HL-60/S4 treated with phorbol 12-myristate 13-acetate at 8.2 ng/mL for 4 days and 3 days (cell line): Measurements from ENCODE around the gene ARHGAP40.

Source experiments
- in situ Hi-C: fragments of 300-500 bp; cut with MboI; formaldehyde crosslinking; loops from 2 replicates; pipeline ENCODE4 v1.15.0; 2022; ENCODE audit warnings: low sequenced_read_pairs

ARHGAP40 gene

GRCh38 chr20:38673261-38673660 lies 71.7 kb downstream of the ARHGAP40 start:
- in situ Hi-C loops: no loop called here

- in situ Hi-C loops: no loop called here
These were observed 72.1 kb downstream of the ARHGAP40 start for GRCh38 chr20:38673725-38674091.

- in situ Hi-C loops: no loop called here
These were observed 72.6 kb downstream of the ARHGAP40 start for GRCh38 chr20:38674092-38674764.

GRCh38 chr20:38674765-38675133 lies 73.1 kb downstream of the ARHGAP40 start:
- in situ Hi-C loops: no loop called here

GRCh38 chr20:38676576-38676975 lies 75.0 kb downstream of the ARHGAP40 start:
- in situ Hi-C loops: no loop called here

GRCh38 chr20:38680500-38681306 lies 79.1 kb downstream of the ARHGAP40 start:
- in situ Hi-C loops: no loop called here

GRCh38 chr20:38685271-38685670 lies 83.7 kb downstream of the ARHGAP40 start:
- in situ Hi-C loops: no loop called here

- in situ Hi-C loops: no loop called here
These were observed 84.4 kb downstream of the ARHGAP40 start for GRCh38 chr20:38685853-38686473.

GRCh38 chr20:38692436-38693411 lies 91.1 kb downstream of the ARHGAP40 start:
- in situ Hi-C loops: no loop called here

GRCh38 chr20:38697306-38697705 lies 95.7 kb downstream of the ARHGAP40 start:
- in situ Hi-C loops: no loop called here

GRCh38 chr20:38698541-38698940 lies 96.9 kb downstream of the ARHGAP40 start:
- in situ Hi-C loops: no loop called here

- in situ Hi-C loops: no loop called here
These were observed 98.5 kb downstream of the ARHGAP40 start for GRCh38 chr20:38700141-38700540.
